Measurements from ENCODE around the gene ZNF398.
A peak's percentile ranks its signal among the peaks of the same experiment; 100 is the strongest.

ZNF398 gene

GRCh38 chr7:149147752-149148653 is 750 bp downstream of the ZNF398 start:
- peak; percentile 27 to 42 for DNase-seq (ENCODE audit: low read depth in 2 of 2)

- no peak for DNase-seq (ENCODE audit: low read depth in 2 of 2)
Observed at GRCh38 chr7:149150981-149151380, 3.7 kb downstream of the ZNF398 start.

GRCh38 chr7:149153346-149153745 is 6.1 kb downstream of the ZNF398 start:
- DNase-seq (ENCODE audit: low read depth in 2 of 2) = no peak

- DNase-seq (ENCODE audit: low read depth in 2 of 2) = no peak
Observed at GRCh38 chr7:149154056-149154455, 6.8 kb downstream of the ZNF398 start.

GRCh38 chr7:149156898-149157297 is 9.6 kb downstream of the ZNF398 start:
- DNase-seq (ENCODE audit: low read depth in 2 of 2) = no peak

- no peak for DNase-seq (ENCODE audit: low read depth in 2 of 2)
Observed at GRCh38 chr7:149161241-149161848, 14.1 kb downstream of the ZNF398 start.

- no peak for DNase-seq (ENCODE audit: low read depth in 2 of 2)
Observed at GRCh38 chr7:149166142-149166541, 18.9 kb downstream of the ZNF398 start.

- DNase-seq (ENCODE audit: low read depth in 2 of 2) = no peak
Observed at GRCh38 chr7:149166630-149167352, 19.5 kb downstream of the ZNF398 start.

- no peak for DNase-seq (ENCODE audit: low read depth in 2 of 2)
Observed at GRCh38 chr7:149171892-149172533, 24.8 kb downstream of the ZNF398 start.

- DNase-seq (ENCODE audit: low read depth in 2 of 2) = no peak
Observed at GRCh38 chr7:149172534-149172920, 25.3 kb downstream of the ZNF398 start.

- no peak for DNase-seq (ENCODE audit: low read depth in 2 of 2)
Observed at GRCh38 chr7:149175150-149175549, 27.9 kb downstream of the ZNF398 start.

GRCh38 chr7:149179241-149179640 is 32.0 kb downstream of the ZNF398 start:
- DNase-seq (ENCODE audit: low read depth in 2 of 2) = no peak

GRCh38 chr7:149180722-149181449 is 33.6 kb downstream of the ZNF398 start:
- DNase-seq (ENCODE audit: low read depth in 2 of 2) = no peak

- DNase-seq (ENCODE audit: low read depth in 2 of 2) = no peak
Observed at GRCh38 chr7:149181450-149181790, 34.2 kb downstream of the ZNF398 start.

- DNase-seq (ENCODE audit: low read depth in 2 of 2) = no peak
Observed at GRCh38 chr7:149184274-149184673, 37.0 kb downstream of the ZNF398 start.

- DNase-seq (ENCODE audit: low read depth in 2 of 2) = no peak
Observed at GRCh38 chr7:149188213-149188612, 41.0 kb downstream of the ZNF398 start.

- no peak for DNase-seq (ENCODE audit: low read depth in 2 of 2)
Observed at GRCh38 chr7:149188637-149189259, 41.5 kb downstream of the ZNF398 start.

GRCh38 chr7:149191851-149192250 is 44.6 kb downstream of the ZNF398 start:
- no peak for DNase-seq (ENCODE audit: low read depth in 2 of 2)

- no peak for DNase-seq (ENCODE audit: low read depth in 2 of 2)
Observed at GRCh38 chr7:149194799-149195179, 47.5 kb downstream of the ZNF398 start.

GRCh38 chr7:149195180-149196150 is 48.2 kb downstream of the ZNF398 start, which contains the start of gene ZNF282:
TSS of gene ZNF282 (plus strand) at chr7:149195546. CDS start at chr7:149195590, 44 bp downstream.
- peak; percentile 73 to 74 for DNase-seq (ENCODE audit: low read depth in 2 of 2)
